Breast epithelium (tissue), 3 donors: ENCODE measurements around the gene A3GALT2.

ENCODE experiments used
- POLR2A ChIP-seq: fragments of 450-650 bp; IDR thresholded peaks from one replicate; pipeline ENCODE4 v1.6.1; 2016; ENCODE audit warnings: antibody characterized with exemption, mild to moderate bottlenecking, moderate library complexity
- POLR2AphosphoS5 ChIP-seq, 3 donors: sonication (generic); formaldehyde crosslinking; IDR thresholded peaks; one replicate each; pipeline ENCODE4 v1.6.1; 2017; ENCODE audit warnings: antibody characterized with exemption in 3 of 3
- TF ChIP-seq, protein P1 (sequence below), 3 donors: fragments of 450-650 bp; IDR thresholded peaks; one replicate each; pipeline ENCODE4 v1.5.1; 2016 to 2017; ENCODE audit warnings: antibody characterized with exemption in 3 of 3, mild to moderate bottlenecking in 3 of 3, moderate library complexity in 3 of 3

- TF ChIP-seq, protein P1, sequence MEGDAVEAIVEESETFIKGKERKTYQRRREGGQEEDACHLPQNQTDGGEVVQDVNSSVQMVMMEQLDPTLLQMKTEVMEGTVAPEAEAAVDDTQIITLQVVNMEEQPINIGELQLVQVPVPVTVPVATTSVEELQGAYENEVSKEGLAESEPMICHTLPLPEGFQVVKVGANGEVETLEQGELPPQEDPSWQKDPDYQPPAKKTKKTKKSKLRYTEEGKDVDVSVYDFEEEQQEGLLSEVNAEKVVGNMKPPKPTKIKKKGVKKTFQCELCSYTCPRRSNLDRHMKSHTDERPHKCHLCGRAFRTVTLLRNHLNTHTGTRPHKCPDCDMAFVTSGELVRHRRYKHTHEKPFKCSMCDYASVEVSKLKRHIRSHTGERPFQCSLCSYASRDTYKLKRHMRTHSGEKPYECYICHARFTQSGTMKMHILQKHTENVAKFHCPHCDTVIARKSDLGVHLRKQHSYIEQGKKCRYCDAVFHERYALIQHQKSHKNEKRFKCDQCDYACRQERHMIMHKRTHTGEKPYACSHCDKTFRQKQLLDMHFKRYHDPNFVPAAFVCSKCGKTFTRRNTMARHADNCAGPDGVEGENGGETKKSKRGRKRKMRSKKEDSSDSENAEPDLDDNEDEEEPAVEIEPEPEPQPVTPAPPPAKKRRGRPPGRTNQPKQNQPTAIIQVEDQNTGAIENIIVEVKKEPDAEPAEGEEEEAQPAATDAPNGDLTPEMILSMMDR (IDR thresholded peaks at IDR 0.05), result no peak
- TF ChIP-seq POLR2AphosphoS5 (IDR thresholded peaks at IDR 0.05) (no peak), POLR2A (no peak)
Measured at GRCh38 chr1:33317946-33318345, 3.0 kb downstream of the A3GALT2 start.
